Heart left ventricle (tissue), 16 donors: ENCODE measurements around the gene FSD2. TPM values are rescaled to one million over a fixed set of nuclear protein-coding genes. Genes with fewer than 3 reads are reported as not detected.
A peak's percentile ranks its signal among the peaks of the same experiment; 100 is the strongest.

Source experiments
- ATAC-seq, 4 donors: fragments of 200-7000 bp; cut with Tn5 transposase; one replicate each; pipeline ENCODE4 v1.9.1; 2020 to 2022; ENCODE audit warnings: moderate library complexity in 4 of 4, mild to moderate bottlenecking in 3 of 4, moderate number of reproducible peaks in 1 of 4
- DNase-seq, 5 donors: peaks; one replicate each; pipeline ENCODE4 v3.0.0-alpha.2; 2020
- H3K27ac ChIP-seq, 12 donors: fragments of 200-600 bp; sonication (generic) in 4 of 12; one replicate each; pipeline versions ENCODE4 v1.5.0 to v1.8.0; 2016 to 2022; ENCODE audit warnings: mild to moderate bottlenecking in 2 of 12
- H3K27me3 ChIP-seq, 9 donors: fragments of 200-600 bp; sonication (generic) in 2 of 9; one replicate each; pipeline versions ENCODE4 v1.5.1 to v1.8.0; 2016 to 2022; ENCODE audit warnings: mild to moderate bottlenecking in 3 of 9
- H3K36me3 ChIP-seq, 9 donors: fragments of 200-600 bp; sonication (generic) in 2 of 9; one replicate each; pipeline versions ENCODE4 v1.5.0 to v1.8.0; 2018 to 2022; ENCODE audit warnings: mild to moderate bottlenecking in 2 of 9
- H3K4me1 ChIP-seq, 12 donors: fragments of 200-600 bp; sonication (generic) in 4 of 12; one replicate each; pipeline versions ENCODE4 v1.5.0 to v1.8.0; 2016 to 2022; ENCODE audit warnings: mild to moderate bottlenecking in 3 of 12
- H3K4me3 ChIP-seq, 12 donors: fragments of 200-600 bp; sonication (generic) in 4 of 12; one replicate each; pipeline versions ENCODE4 v1.5.0 to v1.8.0; 2017 to 2022; ENCODE audit warnings: mild to moderate bottlenecking in 9 of 12, moderate library complexity in 4 of 12
- H3K9me3 ChIP-seq, 12 donors: fragments of 200-600 bp; sonication (generic) in 4 of 12; one replicate each; pipeline versions ENCODE4 v1.5.0 to v1.8.0; 2016 to 2022; ENCODE audit warnings: mild to moderate bottlenecking in 1 of 12
- POLR2A ChIP-seq, 2 donors: fragments of 450-650 bp; IDR thresholded peaks; one replicate each; pipeline ENCODE4 v1.6.1; 2017; ENCODE audit warnings: antibody characterized with exemption in 2 of 2, mild to moderate bottlenecking in 2 of 2, moderate library complexity in 2 of 2
- WGBS, 4 donors: extraction: QIAGEN DNeasy Blood & Tissue Kit in 2 of 4; methylation state at CpG; one replicate each; pipeline versions ENCODE4 v1.1.5 to v1.1.7; 2013 to 2018; 5-methylcytosine and 5-hydroxymethylcytosine counted together
- intact Hi-C, 10 donors: fragments of 100-400 bp; cut with DNase I; formaldehyde crosslinking; loops; one replicate each; pipeline versions ENCODE4 v1.11.1 to v1.14.2; 2022
- polyA plus RNA-seq, 2 donors: library from polyadenylated mRNA; stranded (reverse); fragments of 200-250 nt; gene quantifications; one replicate each; pipeline ENCODE4 v1.2.3, GENCODE V29; 2013
- total RNA-seq, 9 donors: library from RNA; depleted of rRNA in 2 of 9; stranded (reverse); fragments of >200 nt in 2 of 9; fragmentation: NEBNext Ultra II Directional in 3 of 9; extraction: Animal tissue kit (Norgen Biotek cat#: 25700) in 3 of 9; gene quantifications; one replicate each; pipeline versions ENCODE4 v1.1.0 to v1.2.4, GENCODE V29; 2016 to 2023
- TF ChIP-seq, protein P1 (sequence below), 12 donors: fragments of 200-600 bp; sonication (generic) in 4 of 12; IDR thresholded peaks; one replicate each; pipeline versions ENCODE4 v1.5.0 to v1.8.0; 2018 to 2022; ENCODE audit warnings: antibody characterized with exemption in 12 of 12, mild to moderate bottlenecking in 5 of 12
- donor health status: ischemic (EF 13 %, LVEDD 7.1; RV severe dilation, severe dysfunction).
- donor health status: healthy with polysubstance abuse.
- donor health status: DM: no; HTN: yes; CAD: no.
- donor health status: DM: no; HTN: no; CAD: no.
- donor health status: ischemic (EF 25% LVEDD 6.9; RV normal size, moderate dysfunction).
- donor health status: ischemic (EF 25% LVEDD 5.7; RV mildly dilated, moderate dysfunction).
- donor health status: healthy.
- donor health status: DM: yes; HTN: yes; CAD: no.
- donor health status: ischemic (EF 35%, LVEDD 5.7; RV mildly dilated, moderate dysfunction).
- donor health status: nonischemic (EF 11% LVEDD 7.7; RV severe dilation, severe dysfunction).
- donor health status: DM: yes; HTN: yes; CAD: no.
- donor health status: PGD.
- donor health status: ischemic (EF 29% LVEDD 5.4; RV normal size, mild dysfunction).
- donor health status: nonischemic (EF 23%, LVEDD 6.1; RV moderate dilation, normal function).

Gene FSD2
- total and polyA plus RNA-seq, 11 donors, result 3.6 to 140 (median 66.0) TPM

DNA sequence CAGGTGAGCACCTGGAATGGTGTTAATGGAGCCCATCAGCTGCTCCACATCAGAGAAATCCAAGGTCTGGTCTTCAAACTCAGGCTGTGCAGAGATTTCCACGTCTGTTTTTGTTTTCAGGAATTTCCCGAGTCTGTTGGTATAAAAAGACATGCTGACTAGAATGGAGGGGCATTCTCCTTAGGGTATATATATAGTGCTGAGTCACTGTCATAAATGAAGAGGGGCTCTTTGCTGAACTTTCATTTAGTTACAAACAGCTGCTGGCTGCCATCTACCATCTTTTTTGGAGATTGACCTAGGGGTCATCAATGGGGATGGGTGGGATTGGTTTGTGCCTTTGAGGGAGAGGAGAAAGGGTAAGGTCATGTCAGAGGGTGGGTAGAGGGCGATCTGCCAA, 27.1 kb downstream of the FSD2 start:
- intact Hi-C loops, result no loop called here
- H3K4me3 ChIP-seq, result no peak overlapping the region
- H3K36me3 ChIP-seq, result peaks cover 0 to 74% (median 10%) of the 10 kb centered on the region in 9 donors
- no peak overlapping the region for H3K27ac ChIP-seq
- no peaks in the 10 kb centered on the region for H3K4me1 ChIP-seq
- DNase-seq (no peak), ATAC-seq (no peak)
- H3K9me3 ChIP-seq, result no peaks in the 10 kb centered on the region
- WGBS, 4 donors, result 79 to 87% (median 80%) methylated on average over 3 of the region's 3 CpGs
- H3K27me3 ChIP-seq, result no peaks in the 10 kb centered on the region
- TF ChIP-seq POLR2A (IDR thresholded peaks at IDR 0.05), result no peak
- TF ChIP-seq, protein P1, sequence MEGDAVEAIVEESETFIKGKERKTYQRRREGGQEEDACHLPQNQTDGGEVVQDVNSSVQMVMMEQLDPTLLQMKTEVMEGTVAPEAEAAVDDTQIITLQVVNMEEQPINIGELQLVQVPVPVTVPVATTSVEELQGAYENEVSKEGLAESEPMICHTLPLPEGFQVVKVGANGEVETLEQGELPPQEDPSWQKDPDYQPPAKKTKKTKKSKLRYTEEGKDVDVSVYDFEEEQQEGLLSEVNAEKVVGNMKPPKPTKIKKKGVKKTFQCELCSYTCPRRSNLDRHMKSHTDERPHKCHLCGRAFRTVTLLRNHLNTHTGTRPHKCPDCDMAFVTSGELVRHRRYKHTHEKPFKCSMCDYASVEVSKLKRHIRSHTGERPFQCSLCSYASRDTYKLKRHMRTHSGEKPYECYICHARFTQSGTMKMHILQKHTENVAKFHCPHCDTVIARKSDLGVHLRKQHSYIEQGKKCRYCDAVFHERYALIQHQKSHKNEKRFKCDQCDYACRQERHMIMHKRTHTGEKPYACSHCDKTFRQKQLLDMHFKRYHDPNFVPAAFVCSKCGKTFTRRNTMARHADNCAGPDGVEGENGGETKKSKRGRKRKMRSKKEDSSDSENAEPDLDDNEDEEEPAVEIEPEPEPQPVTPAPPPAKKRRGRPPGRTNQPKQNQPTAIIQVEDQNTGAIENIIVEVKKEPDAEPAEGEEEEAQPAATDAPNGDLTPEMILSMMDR (IDR thresholded peaks at IDR 0.05), result no peak

GRCh38 chr15:82774496-82774895, 31.4 kb downstream of the FSD2 start:
- intact Hi-C loops, result no loop called here

GRCh38 chr15:82771789-82772607, 33.9 kb downstream of the FSD2 start:
- H3K4me1 ChIP-seq, result peaks cover 0 to 4% (median 0%) of the 10 kb centered on the region in 12 donors
- ATAC-seq, result peak in 1 of 4 donors; percentile 26
- H3K4me3 ChIP-seq, result no peak overlapping the region
- no peaks in the 10 kb centered on the region for H3K27me3 ChIP-seq
- intact Hi-C loops, result no loop called here
- H3K36me3 ChIP-seq, result peaks cover 0 to 79% (median 20%) of the 10 kb centered on the region in 9 donors
- peak overlapping the region in 1 of 12 donors; percentile 12 for H3K27ac ChIP-seq
- no peak for DNase-seq
- WGBS, 4 donors, result 86 to 94% (median 88%) methylated on average over 12 of the region's 12 CpGs
- TF ChIP-seq POLR2A (IDR thresholded peaks at IDR 0.05), result no peak
- TF ChIP-seq, protein P1 (IDR thresholded peaks at IDR 0.05), result no peak
- H3K9me3 ChIP-seq, result no peaks in the 10 kb centered on the region

More at GRCh38 chr15:82774496-82774895, 31.4 kb downstream of the FSD2 start:
- Histone ChIP-seq H3K27me3 (no peaks in the 10 kb centered on the region), H3K36me3 (peaks cover 0 to 80% (median 18%) of the 10 kb centered on the region in 9 donors), H3K4me1 (no peaks in the 10 kb centered on the region), H3K4me3 (no peak overlapping the region), H3K9me3 (no peaks in the 10 kb centered on the region), H3K27ac (no peak overlapping the region)
- no peak for TF ChIP-seq POLR2A (IDR thresholded peaks at IDR 0.05)
- TF ChIP-seq, protein P1 (IDR thresholded peaks at IDR 0.05), result no peak
- whole genome bisulfite sequencing, 4 donors, result 82 to 89% (median 86%) methylated on average over 7 of the region's 7 CpGs
- no peak for DNase-seq
- no peak for ATAC-seq

GRCh38 chr15:82768414-82769054, 37.3 kb downstream of the FSD2 start:
- Histone ChIP-seq H3K9me3 (no peaks in the 10 kb centered on the region), H3K4me3 (no peak overlapping the region), H3K27ac (no peak overlapping the region), H3K4me1 (peaks cover 0 to 8% (median 0%) of the 10 kb centered on the region in 12 donors), H3K27me3 (no peaks in the 10 kb centered on the region), H3K36me3 (peaks cover 0 to 85% (median 27%) of the 10 kb centered on the region in 9 donors)
- DNase-seq (no peak), ATAC-seq (peak in 2 of 4 donors; percentile 41 to 48)
- TF ChIP-seq, protein P1 (IDR thresholded peaks at IDR 0.05), result no peak
- TF ChIP-seq POLR2A (IDR thresholded peaks at IDR 0.05), result no peak
- 34 to 68% (median 55%) methylated on average over 4 of the region's 4 CpGs for WGBS, 4 donors
- intact Hi-C loops, result loop anchor here in 1 of 10 donors (10.0 kb wide), 1 partner anchor 66 kb away; no protein-coding TSS in a partner anchor
